ENCODE results near the gene ADGRL1.

GRCh38 chr19:14142262-14143190 lies 63.4 kb downstream of the ADGRL1 start:
- TF ChIP-seq FOXA1 (IDR thresholded peaks at IDR 0.05) (no peak), BHLHE40 (IDR thresholded peaks at IDR 0.05; ENCODE audit: borderline replicate concordance) (no peak), FOXK2 (IDR thresholded peaks at IDR 0.05) (no peak), FOXM1 (IDR thresholded peaks at IDR 0.05; ENCODE audit: borderline replicate concordance) (no peak), NFRKB (IDR thresholded peaks at IDR 0.05) (no peak), TARDBP (IDR thresholded peaks at IDR 0.05) (no peak), ARNT (IDR thresholded peaks at IDR 0.05) (no peak), SUZ12 (IDR thresholded peaks at IDR 0.05) (no peak)

All from HEK293T (cell line).